H1 (cell line): ENCODE measurements around the gene CELF5. TPM values are rescaled to one million over a fixed set of nuclear protein-coding genes. Genes with fewer than 3 reads are reported as not detected.

ENCODE experiments used
- EGR1 ChIP-seq: IDR thresholded peaks from 2 replicates; pipeline ENCODE4 v1.6.1; 2011; ENCODE audit warnings: low read depth, low read length, borderline replicate concordance
- EP300 ChIP-seq, 2 experiments: IDR thresholded peaks; 1 replicate in 1 of 2; 2 replicates in 1 of 2; pipeline ENCODE4 v1.6.1; 2011 to 2012; ENCODE audit warnings: low read depth in 2 of 2, low read length in 2 of 2, mild to moderate bottlenecking in 2 of 2, borderline replicate concordance in 1 of 2, inconsistent platforms in 1 of 2, moderate library complexity in 1 of 2
- RAD21 ChIP-seq, 2 experiments: IDR thresholded peaks in 1 of 2; conservative IDR thresholded peaks in 1 of 2; 2 replicates each; pipeline ENCODE4 v1.6.1; 2011; ENCODE audit warnings: low read depth in 2 of 2, low read length in 2 of 2, improper control_type of control experiment in 1 of 2, inconsistent platforms in 1 of 2, mild to moderate bottlenecking in 1 of 2, moderate library complexity in 1 of 2
- polyA plus RNA-seq, 7 experiments: library from polyadenylated mRNA; depleted of rRNA in 3 of 7; stranded (reverse) in 5 of 7; unstranded in 2 of 7; fragments of >200 nt in 5 of 7; fragments of 200-250 nt in 2 of 7; gene quantifications; 1 replicate in 5 of 7; 2 replicates in 1 of 7; 4 replicates in 1 of 7; pipeline versions ENCODE4 v1.2.1 to v1.2.3, GENCODE V29; 2011 to 2013; ENCODE audit warnings: missing spikeins in 2 of 7, mixed read lengths in 2 of 7
- total RNA-seq: library from RNA; stranded (reverse); fragmentation: NEBNext Ultra II Directional; extraction: Animal tissue kit (Norgen Biotek cat#: 25700); gene quantifications from 2 replicates; pipeline ENCODE4 v1.2.1, GENCODE V29; 2021

CELF5 gene
- total and polyA plus RNA-seq, 2 of the 8 experiments (the other 6 are each of a cell fraction or from before 2014, with no cell fraction given) = 9.8 to 15.0 TPM

DNA sequence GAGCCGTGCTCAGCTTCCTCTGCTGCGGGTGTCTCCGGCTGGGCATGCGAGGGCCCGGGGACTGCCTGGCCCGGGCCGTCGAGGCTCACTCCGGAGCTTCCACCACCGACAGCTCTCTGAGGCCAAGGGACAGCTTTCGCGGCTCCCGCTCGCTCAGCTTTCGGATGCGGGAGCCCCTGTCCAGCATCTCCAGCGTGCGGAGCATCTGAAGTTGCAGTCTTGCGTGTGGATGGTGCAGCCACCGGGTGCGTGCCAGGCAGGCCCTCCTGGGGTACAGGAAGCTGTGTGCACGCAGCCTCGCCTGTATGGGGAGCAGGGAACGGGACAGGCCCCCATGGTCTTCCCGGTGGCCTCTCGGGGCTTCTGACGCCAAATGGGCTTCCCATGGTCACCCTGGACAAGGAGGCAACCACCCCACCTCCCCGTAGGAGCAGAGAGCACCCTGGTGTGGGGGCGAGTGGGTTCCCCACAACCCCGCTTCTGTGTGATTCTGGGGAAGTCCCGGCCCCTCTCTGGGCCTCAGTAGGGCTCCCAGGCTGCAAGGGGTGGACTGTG lies 44.6 kb upstream of the CELF5 start (continued):
- TF ChIP-seq RAD21 (IDR thresholded peaks at IDR 0.05 in 1 of 2, conservative IDR thresholded peaks at IDR 0.05 in 1 of 2; ENCODE audit: low read depth in 2 of 2, low read length in 2 of 2) (no peak), EGR1 (no peak), EP300 (IDR thresholded peaks at IDR 0.05; ENCODE audit: borderline replicate concordance in 1 of 2, low read depth in 2 of 2, low read length in 2 of 2) (no peak)
